Measurements from ENCODE around the gene VPS25.
"Not testable (repeated sequence)": the region's sequence is repeated elsewhere in the genome, so short reads cannot be mapped to it uniquely, and the experiment has no call there.

Gene VPS25

DNA sequence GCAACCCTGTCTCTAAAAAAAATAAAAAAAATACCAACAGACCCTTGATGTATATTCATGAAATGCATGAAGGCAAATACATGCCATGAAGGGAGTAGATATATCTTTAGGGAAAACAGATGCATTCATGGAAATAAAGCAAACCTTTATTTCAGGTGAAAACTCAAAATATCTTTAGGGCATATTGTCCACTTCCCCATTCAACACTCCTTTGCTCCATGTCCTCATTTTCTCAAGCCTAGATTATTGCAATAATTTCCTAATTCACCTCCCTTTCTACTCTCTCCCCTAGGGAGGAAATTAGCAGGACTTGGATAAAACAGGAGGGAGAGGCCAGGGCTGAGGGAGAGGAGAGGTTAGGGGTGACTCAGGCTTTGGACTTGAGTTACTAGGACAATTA is 5.7 kb upstream of the VPS25 start:
- in situ Hi-C loops (cut with MboI; ENCODE audit: low sequenced_read_pairs), result no loop called here

DNA sequence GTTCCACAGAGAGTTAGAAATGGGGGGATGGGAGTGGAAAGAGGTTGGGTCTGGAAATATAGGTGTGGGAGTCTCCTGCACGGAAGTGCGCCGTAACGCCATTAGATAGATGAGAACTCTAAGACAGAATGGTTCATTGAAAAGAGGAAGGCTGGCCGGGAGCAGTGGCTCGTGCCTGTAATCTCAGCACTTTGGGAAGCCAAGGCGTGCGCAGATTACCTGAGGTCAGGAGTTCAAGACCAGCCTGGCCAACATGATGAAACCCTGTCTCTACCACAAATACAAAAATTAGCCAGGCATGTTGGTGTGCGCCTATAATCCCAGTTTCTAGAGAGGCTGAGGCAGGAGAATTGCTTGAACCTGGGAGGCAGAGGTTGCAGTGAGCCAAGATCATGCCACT is 5.2 kb upstream of the VPS25 start:
- in situ Hi-C loops (cut with MboI; ENCODE audit: low sequenced_read_pairs), result not testable (repeated sequence)

- in situ Hi-C loops (cut with MboI; ENCODE audit: low sequenced_read_pairs), result not testable (repeated sequence)
These were observed 3.3 kb upstream of the VPS25 start for GRCh38 chr17:42769964-42770363.

DNA sequence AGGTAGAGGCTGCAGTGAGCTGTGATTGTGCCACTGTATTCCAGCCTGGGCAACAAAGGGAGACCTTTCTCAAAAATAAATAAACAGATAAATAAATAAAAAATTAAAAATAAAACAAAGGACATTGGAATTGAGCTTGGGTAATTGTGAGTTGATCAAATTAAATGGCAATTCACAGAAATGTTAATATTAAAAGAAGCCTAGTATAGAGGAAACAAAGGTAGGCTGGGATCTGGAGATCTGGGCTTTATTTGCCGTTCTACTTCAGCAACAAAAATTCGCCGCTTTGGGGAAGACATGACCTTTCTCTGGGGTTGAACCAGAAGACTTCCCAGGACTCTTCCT is 332 bp upstream of the VPS25 start:
- in situ Hi-C loops (cut with MboI; ENCODE audit: low sequenced_read_pairs), result no loop called here

- in situ Hi-C loops (cut with MboI; ENCODE audit: low sequenced_read_pairs), result no loop called here
These were observed 957 bp downstream of the VPS25 start for GRCh38 chr17:42774066-42774745.

- in situ Hi-C loops (cut with MboI; ENCODE audit: low sequenced_read_pairs), result no loop called here
These were observed 2.4 kb downstream of the VPS25 start for GRCh38 chr17:42775534-42776098.

- in situ Hi-C loops (cut with MboI; ENCODE audit: low sequenced_read_pairs), result no loop called here
These were observed 5.3 kb downstream of the VPS25 start for GRCh38 chr17:42778570-42778969.

DNA sequence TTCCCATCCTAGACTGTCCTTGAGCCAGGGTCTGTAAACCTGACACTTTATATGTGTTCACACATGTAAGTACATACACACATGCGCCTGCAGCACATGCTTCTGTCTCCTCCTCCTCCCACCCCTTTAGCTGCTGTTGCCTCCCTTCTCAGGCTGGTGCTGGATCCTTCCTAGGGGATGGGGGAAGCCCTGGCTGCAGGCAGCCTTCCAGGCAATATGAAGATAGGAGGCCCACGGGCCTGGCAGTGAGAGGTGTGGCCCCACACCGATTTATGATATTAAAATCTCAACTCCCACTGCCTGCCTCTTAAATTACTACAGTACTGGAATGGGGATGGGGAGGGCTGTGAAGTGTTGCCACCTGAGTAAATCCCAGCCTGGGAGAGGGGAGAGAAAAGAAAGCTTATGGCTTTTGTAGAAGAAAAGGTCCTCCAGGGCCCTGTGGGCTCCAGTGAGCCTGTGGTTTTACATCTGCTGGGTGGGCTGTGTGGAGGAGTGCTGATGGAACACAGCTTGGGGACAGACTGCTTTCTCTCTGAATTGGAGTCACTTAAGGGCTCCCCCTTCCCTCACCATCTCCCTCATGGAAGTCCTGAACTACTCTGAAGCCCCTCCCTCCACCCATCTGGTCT is 6.2 kb downstream of the VPS25 start:
- in situ Hi-C loops (cut with MboI; ENCODE audit: low sequenced_read_pairs), result no loop called here

DNA sequence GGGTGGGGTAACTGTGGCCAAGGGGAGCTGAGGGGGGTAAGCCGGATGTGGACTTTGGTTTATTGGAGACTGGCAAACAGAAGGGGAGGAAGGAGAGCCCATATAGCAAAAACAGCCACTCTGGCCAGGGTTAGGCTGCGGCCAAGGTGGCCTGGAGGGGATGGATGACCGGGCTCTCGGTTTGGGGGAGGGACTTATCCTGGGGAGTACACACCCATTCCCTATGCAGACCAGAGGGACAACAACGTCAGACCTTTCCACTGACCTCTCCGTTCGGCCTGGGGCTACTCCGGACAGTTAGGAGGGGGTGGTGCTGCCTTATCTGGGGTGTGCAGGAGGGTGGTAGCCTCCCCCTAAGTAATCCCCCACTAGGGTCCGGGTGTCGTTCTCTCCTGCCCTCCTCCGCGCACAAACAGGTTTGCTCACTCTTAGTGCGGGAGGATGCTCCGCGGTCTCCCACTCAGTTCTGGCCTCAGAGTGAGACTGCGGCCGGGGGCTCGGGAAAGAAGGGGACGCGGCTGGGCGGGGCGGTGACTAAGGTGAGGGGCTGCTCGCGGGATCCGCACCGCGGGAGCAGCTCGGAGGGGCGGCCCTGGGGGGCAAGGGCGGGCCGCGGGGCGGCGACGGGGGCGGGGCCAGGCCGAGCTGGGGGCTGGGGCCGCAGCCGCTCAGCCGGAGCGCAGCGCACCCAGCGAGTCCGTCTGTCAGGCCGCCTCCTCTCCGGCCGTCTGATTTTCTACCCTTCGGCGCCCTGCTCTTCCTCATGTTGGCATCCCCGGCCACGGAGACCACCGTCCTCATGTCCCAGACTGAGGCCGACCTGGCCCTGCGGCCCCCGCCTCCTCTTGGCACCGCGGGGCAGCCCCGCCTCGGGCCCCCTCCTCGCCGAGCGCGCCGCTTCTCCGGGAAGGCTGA is 6.9 kb downstream of the VPS25 start, which contains the start of gene WNK4:
TSS of gene WNK4 (plus strand) at position 675 of the 915 bp plus-strand sequence. CDS start at position 764, 89 bp downstream.
- in situ Hi-C loops (cut with MboI; ENCODE audit: low sequenced_read_pairs), result no loop called here

DNA sequence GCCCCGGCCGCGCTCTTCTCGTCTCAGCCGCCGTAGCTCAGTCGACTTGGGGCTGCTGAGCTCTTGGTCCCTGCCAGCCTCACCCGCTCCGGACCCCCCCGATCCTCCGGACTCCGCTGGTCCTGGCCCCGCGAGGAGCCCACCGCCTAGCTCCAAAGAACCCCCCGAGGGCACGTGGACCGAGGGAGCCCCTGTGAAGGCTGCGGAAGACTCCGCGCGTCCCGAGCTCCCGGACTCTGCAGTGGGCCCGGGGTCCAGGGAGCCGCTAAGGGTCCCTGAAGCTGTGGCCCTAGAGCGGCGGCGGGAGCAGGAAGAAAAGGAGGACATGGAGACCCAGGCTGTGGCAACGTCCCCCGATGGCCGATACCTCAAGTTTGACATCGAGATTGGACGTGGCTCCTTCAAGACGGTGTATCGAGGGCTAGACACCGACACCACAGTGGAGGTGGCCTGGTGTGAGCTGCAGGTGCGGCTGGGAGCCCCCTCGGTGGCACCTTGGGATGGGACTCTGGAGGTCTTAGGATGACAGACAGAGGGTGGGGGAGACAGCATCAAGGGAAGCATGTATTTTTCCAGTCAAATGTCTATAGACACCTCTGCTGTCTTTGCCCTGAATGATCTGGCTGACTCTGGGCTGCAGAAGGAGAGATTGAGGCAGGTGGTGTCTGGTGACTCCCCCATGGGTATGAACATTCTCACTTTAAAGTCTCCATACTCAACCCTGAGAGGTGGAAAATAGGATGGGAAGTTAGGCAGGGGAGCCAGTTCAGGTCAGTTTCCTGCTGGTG is 7.8 kb downstream of the VPS25 start:
- in situ Hi-C loops (cut with MboI; ENCODE audit: low sequenced_read_pairs), result no loop called here

GRCh38 chr17:42781639-42782165 is 8.5 kb downstream of the VPS25 start:
- in situ Hi-C loops (cut with MboI; ENCODE audit: low sequenced_read_pairs), result no loop called here

DNA sequence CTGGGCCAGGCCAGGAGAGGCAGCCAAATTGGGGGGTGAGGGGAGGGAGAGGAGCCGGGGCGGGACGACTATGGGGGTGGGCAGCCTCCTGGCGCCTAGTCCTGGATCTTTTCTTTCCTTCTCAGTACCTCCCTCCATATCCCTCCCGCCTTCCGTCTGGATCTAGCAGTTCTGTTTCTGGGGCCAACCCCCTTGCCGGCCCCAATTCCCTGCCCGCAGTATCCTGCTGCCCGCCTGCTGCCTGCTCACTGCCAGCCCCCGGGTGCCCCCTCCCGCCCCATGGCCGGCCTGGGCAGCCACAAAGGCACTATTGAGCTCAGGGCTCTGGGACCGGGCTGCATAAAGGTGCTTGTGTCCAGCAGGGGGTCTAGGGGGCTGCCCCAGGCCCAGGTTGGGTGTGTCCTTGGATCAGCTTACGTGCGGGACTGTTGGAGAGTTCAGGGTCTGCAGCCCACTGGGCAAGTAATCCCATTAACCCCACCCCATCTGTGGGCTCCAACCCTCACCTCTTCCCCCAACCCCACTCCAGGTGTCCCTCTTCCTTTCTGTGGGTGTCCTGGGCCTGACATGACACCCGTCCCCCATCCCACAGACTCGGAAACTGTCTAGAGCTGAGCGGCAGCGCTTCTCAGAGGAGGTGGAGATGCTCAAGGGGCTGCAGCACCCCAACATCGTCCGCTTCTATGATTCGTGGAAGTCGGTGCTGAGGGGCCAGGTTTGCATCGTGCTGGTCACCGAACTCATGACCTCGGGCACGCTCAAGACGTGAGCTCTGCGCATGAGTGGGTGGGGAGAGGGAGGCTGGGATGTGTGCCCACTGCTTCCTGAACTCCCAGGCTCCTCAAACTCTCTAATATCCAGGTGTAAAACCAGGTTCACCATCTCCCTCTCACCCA is 9.2 kb downstream of the VPS25 start:
- in situ Hi-C loops (cut with MboI; ENCODE audit: low sequenced_read_pairs), result no loop called here

DNA sequence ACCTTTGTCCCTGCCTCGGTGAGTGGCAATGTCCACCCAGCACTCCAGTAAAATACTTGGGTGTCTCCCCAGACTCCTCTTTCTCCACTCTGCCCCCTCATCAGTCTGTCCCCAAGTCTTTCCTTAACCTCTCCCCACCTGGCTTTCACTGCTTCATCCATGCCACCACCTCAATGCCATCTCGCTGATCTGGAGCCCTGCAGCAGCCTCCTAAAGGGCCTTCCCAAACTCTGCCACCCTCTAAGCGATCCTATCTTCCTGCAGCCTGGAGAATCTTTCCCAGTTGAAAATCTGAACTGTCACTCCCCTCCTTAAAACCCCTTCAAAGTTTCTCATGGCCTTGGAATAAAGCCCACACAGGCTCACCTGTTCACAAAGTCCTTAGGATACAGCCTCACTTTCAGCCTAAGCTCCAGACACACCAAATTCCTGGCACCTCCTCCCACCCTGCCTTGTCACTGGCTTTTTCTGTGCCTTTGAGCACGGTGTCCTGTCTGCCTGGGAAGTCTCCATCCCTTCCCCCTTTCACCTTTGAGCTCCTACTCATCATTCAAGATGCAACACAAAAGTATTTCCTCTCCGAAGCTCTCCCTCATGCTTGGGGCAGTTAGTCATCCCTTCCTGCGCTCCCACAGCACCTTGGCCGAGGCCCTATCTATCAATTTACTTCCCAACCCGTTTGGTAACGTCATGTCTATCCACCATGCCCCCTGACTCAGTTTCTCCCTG is 10.0 kb downstream of the VPS25 start:
- in situ Hi-C loops (cut with MboI; ENCODE audit: low sequenced_read_pairs), result no loop called here

- in situ Hi-C loops (cut with MboI; ENCODE audit: low sequenced_read_pairs), result no loop called here
These were observed 10.5 kb downstream of the VPS25 start for GRCh38 chr17:42783791-42784138.

DNA sequence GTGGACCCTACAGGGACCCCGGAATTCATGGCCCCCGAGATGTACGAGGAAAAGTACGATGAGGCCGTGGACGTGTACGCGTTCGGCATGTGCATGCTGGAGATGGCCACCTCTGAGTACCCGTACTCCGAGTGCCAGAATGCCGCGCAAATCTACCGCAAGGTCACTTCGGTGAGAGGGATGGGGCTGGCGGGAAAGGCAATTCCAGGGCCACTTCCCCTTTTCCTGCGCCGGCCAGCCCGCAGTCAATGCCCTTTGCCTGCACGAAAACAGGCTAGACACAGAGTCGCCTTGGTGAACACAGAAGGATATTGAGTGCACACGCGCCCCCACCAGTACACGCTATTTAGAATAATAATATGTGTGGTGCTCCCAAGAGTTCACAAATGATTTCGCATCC is 11.2 kb downstream of the VPS25 start:
- in situ Hi-C loops (cut with MboI; ENCODE audit: low sequenced_read_pairs), result no loop called here

- in situ Hi-C loops (cut with MboI; ENCODE audit: low sequenced_read_pairs), result no loop called here
These were observed 11.8 kb downstream of the VPS25 start for GRCh38 chr17:42784811-42785592.

GRCh38 chr17:42787266-42787665 is 14.0 kb downstream of the VPS25 start:
- in situ Hi-C loops (cut with MboI; ENCODE audit: low sequenced_read_pairs), result no loop called here

- in situ Hi-C loops (cut with MboI; ENCODE audit: low sequenced_read_pairs), result no loop called here
These were observed 18.7 kb downstream of the VPS25 start for GRCh38 chr17:42791948-42792347.

Data from HL-60/S4 (cell line).